Stimulated activated naive CD8-positive, alpha-beta T cell treated with anti-CD3 and anti-CD28 coated beads, Interleukin-15, amount 100 ng/mL, for 72 hours (primary cell): ENCODE results near the gene RIBC2.
"Not testable (repeated sequence)": the region's sequence is repeated elsewhere in the genome, so short reads cannot be mapped to it uniquely, and the experiment has no call there.

Experiments
- ATAC-seq: fragments of 150-1000 bp; cut with Tn5 transposase; 2 replicates; pipeline ENCODE4 v1.10.0; 2021; ENCODE audit warnings: mild to moderate bottlenecking, moderate library complexity
- DNase-seq, 2 donors: peaks; one replicate each; pipeline ENCODE4 v3.0.0; 2021 to 2022
- H3K27ac Mint-ChIP-seq, 2 donors: one replicate each; pipeline ENCODE4 v1.8.0; 2022; ENCODE audit warnings: mild to moderate bottlenecking in 2 of 2, mixed read lengths in 2 of 2, moderate library complexity in 2 of 2
- H3K27me3 Mint-ChIP-seq: one replicate; pipeline ENCODE4 v1.8.0; 2022; ENCODE audit warnings: mixed read lengths
- H3K4me1 Mint-ChIP-seq: one replicate; pipeline ENCODE4 v1.8.0; 2022; ENCODE audit warnings: mild to moderate bottlenecking, mixed read lengths
- H3K4me3 Mint-ChIP-seq, 2 donors: one replicate each; pipeline ENCODE4 v1.8.0; 2022; ENCODE audit warnings: mild to moderate bottlenecking in 2 of 2, mixed read lengths in 2 of 2, moderate library complexity in 1 of 2
- H3K9me3 Mint-ChIP-seq, 2 donors: one replicate each; pipeline ENCODE4 v1.8.0; 2022; ENCODE audit warnings: mixed read lengths in 2 of 2

RIBC2 gene

DNA sequence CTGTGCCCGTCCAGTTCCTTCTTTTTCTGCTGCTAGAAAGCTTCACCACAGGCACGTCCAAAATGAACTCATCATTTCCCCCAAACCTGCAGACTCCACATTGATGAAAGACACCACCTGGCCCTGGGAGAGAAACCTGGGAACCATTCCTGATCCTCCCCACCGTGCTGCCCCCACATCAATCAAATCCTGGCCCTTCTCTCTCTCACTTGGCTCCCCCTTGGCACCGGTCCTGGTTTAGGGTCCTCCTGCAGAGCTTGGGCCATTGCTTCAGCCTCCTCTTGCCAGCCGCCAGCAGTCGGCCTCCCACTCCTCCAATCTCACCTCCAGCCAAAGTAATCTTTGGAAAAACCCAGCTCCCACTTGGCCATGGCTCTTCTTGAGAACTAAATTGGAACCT lies 38.5 kb downstream of the RIBC2 start:
- H3K4me3 Mint-ChIP-seq, result no peak overlapping the region
- ATAC-seq, result no peak
- no peak for DNase-seq
- peaks cover 9% of the 10 kb centered on the region for H3K27me3 Mint-ChIP-seq
- H3K4me1 Mint-ChIP-seq, result no peaks in the 10 kb centered on the region
- no peaks in the 10 kb centered on the region for H3K9me3 Mint-ChIP-seq
- no peak overlapping the region for H3K27ac Mint-ChIP-seq

DNA sequence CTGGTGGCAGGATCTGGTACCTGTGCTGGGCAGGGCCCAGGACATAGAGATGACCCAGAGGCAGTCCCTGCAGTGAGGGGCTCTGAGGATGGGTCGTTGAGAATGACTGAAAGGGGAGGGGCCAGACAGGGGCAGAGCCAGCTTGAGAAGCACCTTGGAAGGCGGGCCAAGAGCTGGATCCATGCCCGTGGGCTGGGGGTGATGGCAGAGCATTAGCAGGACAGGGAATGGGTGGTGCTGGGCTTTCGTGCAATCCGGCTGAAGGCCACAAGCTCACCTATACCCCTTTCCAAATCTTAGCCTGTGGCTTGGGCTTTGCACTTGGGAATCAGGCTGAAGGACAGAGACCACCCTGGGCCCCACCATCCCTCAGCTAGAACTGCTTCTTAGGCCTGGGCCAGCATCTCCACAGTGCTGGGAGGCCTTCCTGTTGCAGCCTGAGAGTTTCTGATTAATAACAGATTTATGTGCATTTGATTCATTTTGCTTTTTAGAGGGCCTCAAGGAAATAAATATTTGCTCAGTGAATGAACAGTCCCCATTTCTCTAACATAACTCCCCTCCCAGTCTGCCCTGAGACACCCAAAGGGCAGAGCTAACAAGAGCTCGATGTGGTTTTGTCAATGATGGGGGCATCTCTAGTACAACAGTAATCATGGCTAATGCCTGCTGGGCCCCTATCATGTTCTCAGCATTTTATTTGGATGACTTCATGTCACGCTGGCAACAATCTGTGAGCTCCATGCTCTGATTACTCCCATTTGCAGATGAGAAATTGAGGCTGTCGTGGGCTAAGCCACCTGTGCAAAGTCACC lies 39.3 kb downstream of the RIBC2 start:
- peak overlapping the region in 1 of 2 donors; percentile 13 for H3K27ac Mint-ChIP-seq
- peaks cover 9% of the 10 kb centered on the region for H3K27me3 Mint-ChIP-seq

GRCh38 chr22:45453764-45454163 lies 40.3 kb downstream of the RIBC2 start:
- Mint-ChIP-seq H3K4me1 (no peaks in the 10 kb centered on the region), H3K4me3 (no peak overlapping the region), H3K9me3 (no peaks in the 10 kb centered on the region), H3K27ac (no peak overlapping the region), H3K27me3 (peaks cover 9% of the 10 kb centered on the region)
- no peak for DNase-seq
- no peak for ATAC-seq

More for the DNA sequence above, 39.3 kb downstream of the RIBC2 start:
- no peak overlapping the region for H3K4me3 Mint-ChIP-seq
- H3K9me3 Mint-ChIP-seq, result no peaks in the 10 kb centered on the region
- DNase-seq (no peak), ATAC-seq (no peak)
- no peaks in the 10 kb centered on the region for H3K4me1 Mint-ChIP-seq

- DNase-seq, result no peak
- no peak for ATAC-seq
- H3K4me3 Mint-ChIP-seq, result no peak overlapping the region
- H3K4me1 Mint-ChIP-seq, result no peaks in the 10 kb centered on the region
- no peak overlapping the region for H3K27ac Mint-ChIP-seq
- H3K9me3 Mint-ChIP-seq, result no peaks in the 10 kb centered on the region
- peaks cover 9% of the 10 kb centered on the region for H3K27me3 Mint-ChIP-seq
Observed at GRCh38 chr22:45454275-45454674, 40.8 kb downstream of the RIBC2 start.

DNA sequence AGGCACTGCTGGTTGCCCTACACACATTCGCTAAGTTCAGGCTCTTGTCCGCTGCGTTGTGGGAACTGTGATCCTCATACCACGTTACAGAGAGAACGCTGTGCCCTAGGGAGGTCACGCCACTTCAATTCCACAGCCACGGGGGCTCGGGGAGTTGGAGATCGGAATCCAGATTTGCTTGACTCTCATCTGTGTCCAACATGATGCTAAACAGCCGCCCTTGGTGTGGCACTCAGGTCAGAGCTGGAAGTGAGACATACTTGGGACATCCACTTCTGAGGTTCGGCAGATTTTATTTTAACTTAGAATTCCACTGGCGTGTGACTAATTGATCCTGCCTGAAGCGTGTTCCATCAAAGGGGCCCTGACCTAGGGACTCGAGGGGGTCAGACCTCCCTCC lies 41.7 kb downstream of the RIBC2 start:
- Mint-ChIP-seq H3K27ac (peak overlapping the region in 1 of 2 donors; percentile 61), H3K4me3 (no peak overlapping the region), H3K4me1 (no peaks in the 10 kb centered on the region), H3K27me3 (peaks cover 9% of the 10 kb centered on the region), H3K9me3 (no peaks in the 10 kb centered on the region)
- DNase-seq (no peak), ATAC-seq (no peak)

- Mint-ChIP-seq H3K27ac (no peak overlapping the region), H3K4me1 (no peaks in the 10 kb centered on the region), H3K9me3 (no peaks in the 10 kb centered on the region), H3K27me3 (peaks cover 9% of the 10 kb centered on the region), H3K4me3 (no peak overlapping the region)
- no peak for DNase-seq
- ATAC-seq, result no peak
Observed at GRCh38 chr22:45455621-45456020, 42.1 kb downstream of the RIBC2 start.

- no peak for ATAC-seq
- no peak for DNase-seq
- H3K27ac Mint-ChIP-seq, result no peak overlapping the region
- no peak overlapping the region for H3K4me3 Mint-ChIP-seq
- peaks cover 8% of the 10 kb centered on the region for H3K27me3 Mint-ChIP-seq
- H3K4me1 Mint-ChIP-seq, result no peaks in the 10 kb centered on the region
- H3K9me3 Mint-ChIP-seq, result no peaks in the 10 kb centered on the region
Observed at GRCh38 chr22:45456811-45457210, 43.3 kb downstream of the RIBC2 start.

GRCh38 chr22:45458532-45458931 lies 45.0 kb downstream of the RIBC2 start:
- no peaks in the 10 kb centered on the region for H3K27me3 Mint-ChIP-seq
- no peaks in the 10 kb centered on the region for H3K4me1 Mint-ChIP-seq
- ATAC-seq, result no peak
- no peak for DNase-seq
- H3K4me3 Mint-ChIP-seq, result no peak overlapping the region
- no peaks in the 10 kb centered on the region for H3K9me3 Mint-ChIP-seq
- H3K27ac Mint-ChIP-seq, result peak overlapping the region in 1 of 2 donors; percentile 59

DNA sequence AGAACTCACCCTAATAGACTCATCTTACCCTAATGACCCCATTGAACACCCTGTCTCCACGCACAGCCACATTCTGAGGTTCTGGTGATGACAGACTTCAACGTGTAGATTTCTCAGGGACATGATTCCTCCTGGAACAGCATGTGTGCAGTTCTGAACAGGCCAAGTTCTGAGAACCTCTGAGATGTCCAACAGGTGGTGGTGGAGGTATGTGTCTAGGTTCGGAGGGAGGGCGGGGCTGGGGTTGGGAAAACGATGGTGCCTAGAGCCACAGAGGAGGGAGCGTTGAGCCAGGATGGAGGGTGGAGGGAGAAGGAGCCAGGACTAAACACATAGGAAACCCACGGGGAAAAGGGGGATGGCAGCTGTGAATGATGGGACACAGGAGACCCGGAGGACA lies 45.7 kb downstream of the RIBC2 start:
- no peaks in the 10 kb centered on the region for H3K4me1 Mint-ChIP-seq
- no peak overlapping the region for H3K4me3 Mint-ChIP-seq
- H3K27ac Mint-ChIP-seq, result no peak overlapping the region
- DNase-seq (no peak), ATAC-seq (no peak)
- H3K9me3 Mint-ChIP-seq, result no peaks in the 10 kb centered on the region
- peaks cover 3% of the 10 kb centered on the region for H3K27me3 Mint-ChIP-seq

- Mint-ChIP-seq H3K27me3 (peaks cover 12% of the 10 kb centered on the region), H3K4me1 (no peaks in the 10 kb centered on the region), H3K27ac (no peak overlapping the region), H3K9me3 (no peaks in the 10 kb centered on the region), H3K4me3 (no peak overlapping the region)
- no peak for ATAC-seq
- no peak for DNase-seq
Observed at GRCh38 chr22:45460288-45461109, 47.0 kb downstream of the RIBC2 start.

DNA sequence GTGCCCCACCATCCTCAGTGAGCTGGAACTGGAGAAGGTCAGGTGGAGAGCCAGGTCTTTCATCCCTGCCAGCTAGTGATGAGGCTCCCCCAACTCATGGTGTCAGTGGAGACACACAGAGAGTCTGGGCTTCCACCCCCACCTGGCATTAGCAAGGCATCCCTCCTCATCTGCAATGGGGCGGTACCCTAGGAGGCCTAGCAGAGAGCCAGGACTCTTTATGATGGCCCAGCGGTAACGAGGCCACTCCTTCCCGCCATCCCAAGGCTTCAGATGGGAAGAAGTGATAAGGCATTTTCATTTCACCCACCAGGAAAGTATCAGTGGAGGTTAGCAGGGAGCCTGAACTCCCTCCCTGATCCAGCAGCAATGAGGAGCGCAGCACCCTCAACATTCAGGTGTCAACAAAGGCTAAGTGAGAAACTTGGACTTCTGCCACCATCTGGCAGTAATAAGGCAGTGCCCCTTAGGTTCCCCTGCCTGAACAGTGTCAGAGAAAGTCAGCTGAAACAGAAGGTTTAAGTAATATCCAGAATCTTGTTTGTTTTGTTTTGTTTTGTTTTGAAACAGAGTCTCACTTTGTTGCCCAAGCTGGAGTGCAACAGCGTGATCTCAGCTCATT lies 48.7 kb downstream of the RIBC2 start:
- no peak for ATAC-seq
- no peak overlapping the region for H3K27ac Mint-ChIP-seq
- no peaks in the 10 kb centered on the region for H3K4me1 Mint-ChIP-seq

DNA sequence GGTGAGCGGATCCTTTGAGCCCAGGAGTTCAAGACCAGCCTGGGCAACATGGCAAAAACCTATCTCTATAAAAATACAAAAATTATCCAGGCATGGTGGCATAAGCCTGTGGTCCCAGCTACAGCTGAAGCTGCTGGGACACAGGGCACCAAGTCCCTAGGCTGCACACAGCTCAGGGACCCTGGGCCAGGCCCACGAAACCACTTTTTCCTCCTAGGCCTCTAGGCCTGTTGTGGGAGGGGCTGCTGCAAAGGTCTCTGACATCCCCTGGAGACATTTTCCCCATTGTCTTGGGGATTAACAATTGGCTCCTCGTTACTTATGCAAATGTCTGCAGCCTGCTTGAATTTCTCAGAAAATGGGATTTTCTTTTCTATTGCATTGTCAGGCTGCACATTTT lies 50.2 kb downstream of the RIBC2 start:
- H3K27ac Mint-ChIP-seq, H3K9me3 Mint-ChIP-seq, ATAC-seq, H3K4me3 Mint-ChIP-seq, H3K4me1 Mint-ChIP-seq, DNase-seq: not testable (repeated sequence)
- peaks cover 12% of the 10 kb centered on the region for H3K27me3 Mint-ChIP-seq

More for the DNA sequence above, 48.7 kb downstream of the RIBC2 start:
- no peak for DNase-seq
- Mint-ChIP-seq H3K9me3 (peaks cover 0 to 6% of the 10 kb centered on the region in 2 donors), H3K4me3 (no peak overlapping the region), H3K27me3 (peaks cover 12% of the 10 kb centered on the region)

GRCh38 chr22:45465633-45466032 lies 52.1 kb downstream of the RIBC2 start:
- no peak for DNase-seq
- Mint-ChIP-seq H3K4me3 (no peak overlapping the region), H3K27ac (no peak overlapping the region), H3K27me3 (peaks cover 12% of the 10 kb centered on the region), H3K4me1 (no peaks in the 10 kb centered on the region), H3K9me3 (peaks cover 6 to 7% of the 10 kb centered on the region in 2 donors)
- ATAC-seq, result no peak

DNA sequence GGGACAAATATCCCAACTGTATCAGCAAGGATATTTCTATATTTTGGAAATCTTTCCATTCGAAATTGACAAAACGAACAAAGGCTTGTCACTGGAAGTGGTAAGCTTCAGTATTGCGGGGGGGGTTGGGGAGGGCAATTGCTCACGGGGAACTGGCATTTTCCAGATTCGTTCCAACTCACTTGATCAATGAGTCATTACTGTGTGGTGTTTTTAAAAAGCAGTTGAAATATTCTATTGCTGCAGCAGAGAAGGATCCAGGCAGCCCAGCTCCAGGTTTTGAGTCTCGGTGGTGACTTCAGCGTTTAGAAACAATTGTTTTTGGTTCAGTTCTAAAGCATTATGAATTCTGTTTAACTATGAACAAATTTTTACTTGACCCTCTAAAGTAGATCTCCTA lies 55.4 kb downstream of the RIBC2 start:
- H3K9me3 Mint-ChIP-seq, result peaks cover 6 to 7% of the 10 kb centered on the region in 2 donors
- DNase-seq (no peak), ATAC-seq (no peak)
- H3K4me3 Mint-ChIP-seq, result no peak overlapping the region
- H3K27ac Mint-ChIP-seq, result no peak overlapping the region
- H3K27me3 Mint-ChIP-seq, result peaks cover 20% of the 10 kb centered on the region
- no peaks in the 10 kb centered on the region for H3K4me1 Mint-ChIP-seq

- H3K4me3 Mint-ChIP-seq, result no peak overlapping the region
- H3K27me3 Mint-ChIP-seq, result peaks cover 17% of the 10 kb centered on the region
- DNase-seq (no peak), ATAC-seq (no peak)
- H3K4me1 Mint-ChIP-seq, result no peaks in the 10 kb centered on the region
- peaks cover 6 to 7% of the 10 kb centered on the region in 2 donors for H3K9me3 Mint-ChIP-seq
- no peak overlapping the region for H3K27ac Mint-ChIP-seq
Observed at GRCh38 chr22:45469281-45470073, 56.0 kb downstream of the RIBC2 start.
